CD4-positive, alpha-beta memory T cell (primary cell): ENCODE data around the gene IFNK. TPM values are rescaled to one million over a fixed set of nuclear protein-coding genes. Genes with fewer than 3 reads are reported as not detected.

Experiments
- CTCF ChIA-PET: fragments of 350-600 bp; sonication (Branson Sonifier 250); formaldehyde crosslinking; loops from one replicate; lab custom pipeline; 2021; ENCODE audit warnings: inconsistent platforms; ENCODE audit not compliant: partially characterized antibody; lab: Charles Lee
- POLR2A ChIA-PET: fragments of 350-600 bp; sonication (Branson Sonifier 250); formaldehyde crosslinking; loops from one replicate; lab custom pipeline; 2021; ENCODE audit not compliant: partially characterized antibody; lab: Charles Lee
- DNase-seq, 5 donors: peaks; one replicate each; pipeline versions ENCODE4 v3.0.0 to v3.0.0-alpha.2; 2020 to 2022; ENCODE audit warnings: mixed read lengths in 1 of 5
- H3K27ac ChIP-seq: one replicate; pipeline ENCODE4 v1.7.0; 2013; ENCODE audit warnings: low read depth, low read length
- H3K27me3 ChIP-seq: 2 replicates; pipeline ENCODE4 v1.7.0; 2013; ENCODE audit warnings: mild to moderate bottlenecking, low read length, moderate library complexity; ENCODE audit not compliant: insufficient read depth
- H3K36me3 ChIP-seq: 2 replicates; pipeline ENCODE4 v1.7.0; 2013; ENCODE audit warnings: mild to moderate bottlenecking, low read length, moderate library complexity; ENCODE audit not compliant: insufficient read depth
- H3K4me1 ChIP-seq: 2 replicates; pipeline ENCODE4 v1.7.0; 2013; ENCODE audit warnings: mild to moderate bottlenecking, low read length, moderate library complexity; ENCODE audit not compliant: insufficient read depth
- H3K4me3 ChIP-seq, 2 donors: one replicate each; pipeline ENCODE4 v1.7.0; 2013; ENCODE audit warnings: low read length in 2 of 2, mild to moderate bottlenecking in 1 of 2
- H3K9me3 ChIP-seq, 2 donors: one replicate each; pipeline ENCODE4 v1.7.0; 2013; ENCODE audit warnings: low read length in 2 of 2, control low read depth in 1 of 2; ENCODE audit not compliant: control insufficient read depth in 1 of 2
- H3K27ac Mint-ChIP-seq, 7 donors: one replicate each; pipeline ENCODE4 v1.8.0; 2020 to 2021; ENCODE audit warnings: mixed read lengths in 7 of 7, mild to moderate bottlenecking in 6 of 7, inconsistent platforms in 3 of 7, moderate library complexity in 3 of 7
- H3K27me3 Mint-ChIP-seq, 2 donors: one replicate each; pipeline ENCODE4 v1.8.0; 2020 to 2021; ENCODE audit warnings: mixed read lengths in 2 of 2
- H3K36me3 Mint-ChIP-seq, 2 donors: one replicate each; pipeline ENCODE4 v1.8.0; 2020 to 2021; ENCODE audit warnings: mixed read lengths in 2 of 2, inconsistent platforms in 1 of 2, mild to moderate bottlenecking in 1 of 2
- H3K4me1 Mint-ChIP-seq, 4 donors: one replicate each; pipeline ENCODE4 v1.8.0; 2020 to 2021; ENCODE audit warnings: mixed read lengths in 4 of 4, mild to moderate bottlenecking in 1 of 4
- H3K4me3 Mint-ChIP-seq, 8 donors: one replicate each; pipeline ENCODE4 v1.8.0; 2020 to 2021; ENCODE audit warnings: mixed read lengths in 8 of 8, mild to moderate bottlenecking in 7 of 8, moderate library complexity in 6 of 8, inconsistent platforms in 3 of 8
- H3K9me3 Mint-ChIP-seq, 8 donors: one replicate each; pipeline ENCODE4 v1.8.0; 2020 to 2021; ENCODE audit warnings: mixed read lengths in 8 of 8, mild to moderate bottlenecking in 5 of 8, inconsistent platforms in 3 of 8, moderate library complexity in 1 of 8
- intact Hi-C: fragments of 100-400 bp; cut with micrococcal nuclease; formaldehyde crosslinking; loops from one replicate; pipeline ENCODE4 v1.15.1; 2023
- polyA plus RNA-seq, 2 donors: library from polyadenylated mRNA; unstranded; fragments of 300-500 nt; fragmentation: Illumina TruSeq; gene quantifications; one replicate each; pipeline ENCODE4 v1.2.3, GENCODE V29; 2021
- total RNA-seq, 2 experiments: library from RNA; stranded (reverse); gene quantifications; one replicate each; pipeline ENCODE4 v1.2.3, GENCODE V29; 2021

IFNK gene
- total and polyA plus RNA-seq, 4 experiments from 2014 or later, result not detected

DNA sequence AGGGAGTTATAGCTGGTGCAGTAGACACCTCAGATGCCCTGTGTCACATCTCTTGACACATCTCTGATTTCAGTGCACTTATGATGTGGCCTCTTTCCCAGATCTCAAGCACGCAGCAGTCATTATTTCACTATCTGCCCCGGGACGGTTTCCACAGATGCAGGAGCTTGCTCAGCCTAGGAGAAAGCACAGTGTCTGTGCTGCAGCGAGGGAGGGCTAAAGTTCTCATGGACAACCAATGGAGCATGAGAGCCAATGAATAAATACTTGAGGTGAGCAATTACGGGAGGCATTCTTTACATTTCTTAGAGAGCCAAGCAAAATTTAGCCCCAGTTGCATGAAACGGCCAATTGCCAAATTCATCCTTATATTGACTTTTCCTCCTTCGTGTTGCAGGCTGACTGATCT lies 12.9 kb downstream of the IFNK start:
- Histone ChIP-seq H3K27ac (no peak overlapping the region), H3K27me3 (no peaks in the 10 kb centered on the region), H3K9me3 (no peaks in the 10 kb centered on the region), H3K4me1 (no peaks in the 10 kb centered on the region), H3K4me3 (no peak overlapping the region), H3K36me3 (no peaks in the 10 kb centered on the region)
- Mint-ChIP-seq H3K4me3 (no peak overlapping the region), H3K9me3 (no peaks in the 10 kb centered on the region), H3K27me3 (no peaks in the 10 kb centered on the region), H3K36me3 (peaks cover 13 to 28% of the 10 kb centered on the region in 2 donors), H3K27ac (no peak overlapping the region), H3K4me1 (no peaks in the 10 kb centered on the region)
- intact Hi-C loops, result no loop called here
- CTCF ChIA-PET, result no interaction called here
- POLR2A ChIA-PET, result no interaction called here
- DNase-seq, result no peak

DNA sequence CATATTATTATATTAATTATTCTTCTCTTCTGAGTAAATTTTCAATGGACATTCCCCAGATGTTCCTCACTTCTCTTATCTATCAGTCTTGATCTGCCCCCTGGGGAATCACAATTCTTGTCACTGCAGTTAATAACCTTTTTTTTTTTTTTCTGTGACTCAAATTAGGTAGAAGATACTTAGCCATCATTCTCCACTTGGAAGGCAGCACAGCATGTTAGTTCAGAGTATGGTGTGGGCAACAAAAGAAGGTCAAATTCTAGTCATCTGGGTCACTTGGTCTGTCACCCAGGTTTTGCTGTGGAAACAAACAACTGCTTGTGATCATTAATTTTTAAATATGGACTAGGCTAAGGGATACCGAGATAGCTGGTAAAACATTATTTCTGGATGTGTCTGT lies 13.7 kb downstream of the IFNK start:
- H3K36me3 ChIP-seq, result no peaks in the 10 kb centered on the region
- no peaks in the 10 kb centered on the region for H3K4me1 Mint-ChIP-seq
- no peaks in the 10 kb centered on the region for H3K4me1 ChIP-seq
- intact Hi-C loops, result no loop called here
- no peaks in the 10 kb centered on the region for H3K9me3 Mint-ChIP-seq
- H3K27me3 Mint-ChIP-seq, result no peaks in the 10 kb centered on the region
- POLR2A ChIA-PET, result no interaction called here
- no peak overlapping the region for H3K4me3 ChIP-seq
- H3K9me3 ChIP-seq, result no peaks in the 10 kb centered on the region
- H3K27ac ChIP-seq, result no peak overlapping the region
- no peak overlapping the region for H3K27ac Mint-ChIP-seq
- CTCF ChIA-PET, result no interaction called here
- no peak overlapping the region for H3K4me3 Mint-ChIP-seq
- no peak for DNase-seq
- peaks cover 17 to 32% of the 10 kb centered on the region in 2 donors for H3K36me3 Mint-ChIP-seq
- H3K27me3 ChIP-seq, result no peaks in the 10 kb centered on the region

DNA sequence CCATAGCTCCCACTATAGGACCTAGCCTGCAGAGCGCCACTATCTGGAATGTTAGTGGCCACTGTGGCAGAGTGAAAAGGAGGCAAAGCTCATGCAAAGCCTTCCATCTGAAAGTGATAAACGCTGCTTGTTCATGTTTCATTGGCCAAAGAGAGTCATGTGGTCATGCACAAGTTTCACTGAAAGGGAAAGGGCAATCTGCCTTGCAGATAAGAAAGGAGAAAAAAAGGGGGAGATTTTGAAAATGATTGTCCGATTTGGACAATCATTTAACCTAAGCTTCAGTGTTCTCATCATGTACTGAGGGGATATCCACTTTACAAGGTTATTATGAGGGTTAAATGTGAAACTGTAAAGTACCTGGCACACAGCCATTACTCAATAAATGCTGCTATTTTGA lies 14.6 kb downstream of the IFNK start:
- ChIA-PET POLR2A (no interaction called here), CTCF (interaction anchor here (3.5 kb wide), 1 partner anchor 8 kb away, joined by 22 read pairs; the partner anchor contains the start of gene MOB3B)
- Mint-ChIP-seq H3K36me3 (peaks cover 22 to 41% of the 10 kb centered on the region in 2 donors), H3K27me3 (no peaks in the 10 kb centered on the region), H3K9me3 (no peaks in the 10 kb centered on the region), H3K4me3 (no peak overlapping the region), H3K4me1 (no peaks in the 10 kb centered on the region), H3K27ac (no peak overlapping the region)
- Histone ChIP-seq H3K9me3 (no peaks in the 10 kb centered on the region), H3K4me3 (no peak overlapping the region), H3K27me3 (no peaks in the 10 kb centered on the region), H3K27ac (no peak overlapping the region), H3K4me1 (no peaks in the 10 kb centered on the region), H3K36me3 (no peaks in the 10 kb centered on the region)
- no peak for DNase-seq
- intact Hi-C loops, result no loop called here

DNA sequence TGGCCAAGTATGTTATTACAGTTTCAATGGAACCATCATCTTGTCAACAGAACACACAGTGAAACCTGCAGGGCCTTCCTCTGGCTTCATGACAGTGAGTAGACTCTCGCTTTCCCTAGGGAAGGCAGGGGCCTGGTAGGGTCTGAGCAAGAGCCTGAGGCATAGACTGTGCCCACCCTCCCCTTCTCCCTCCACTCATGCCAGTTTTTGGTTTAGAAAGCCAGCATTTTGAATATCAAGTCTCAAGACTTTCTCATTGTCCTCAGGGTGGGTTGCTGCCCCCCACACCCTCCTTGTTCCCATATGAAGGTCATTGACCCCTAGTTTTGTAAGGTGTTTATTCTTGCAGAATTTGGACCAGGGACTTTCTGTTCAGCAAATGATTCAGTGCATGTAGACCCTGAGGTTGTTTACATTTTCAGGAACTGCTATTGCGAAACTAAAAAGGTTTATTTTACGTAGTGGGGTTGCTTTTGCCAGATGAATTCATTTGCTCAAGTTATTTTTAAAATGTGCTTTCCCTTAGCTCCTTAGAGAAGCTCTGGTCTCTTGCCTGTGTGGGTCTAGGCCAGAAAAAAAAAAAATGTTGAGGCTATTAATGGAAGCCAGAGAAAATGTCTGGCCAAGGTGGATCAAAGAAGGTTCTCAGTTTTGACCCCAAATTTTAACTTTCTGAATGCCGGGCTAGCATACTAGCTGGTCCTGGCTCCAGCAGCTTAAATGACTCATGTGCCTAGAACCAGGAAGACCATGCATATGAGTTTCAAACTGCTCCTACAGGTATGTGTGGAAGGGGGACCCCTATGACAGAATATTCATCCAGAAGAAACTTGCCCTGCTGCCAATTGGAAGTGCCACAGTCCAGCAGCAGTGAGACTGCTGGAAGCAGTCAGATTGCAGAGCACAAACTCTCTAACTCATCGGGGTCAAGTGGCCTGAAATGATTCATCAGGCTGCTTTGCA lies 15.7 kb downstream of the IFNK start:
- Mint-ChIP-seq H3K4me1 (no peaks in the 10 kb centered on the region), H3K4me3 (no peak overlapping the region), H3K27me3 (no peaks in the 10 kb centered on the region), H3K9me3 (no peaks in the 10 kb centered on the region), H3K36me3 (peaks cover 26 to 41% of the 10 kb centered on the region in 2 donors), H3K27ac (no peak overlapping the region)
- Histone ChIP-seq H3K9me3 (no peaks in the 10 kb centered on the region), H3K4me3 (no peak overlapping the region), H3K4me1 (no peaks in the 10 kb centered on the region), H3K36me3 (no peaks in the 10 kb centered on the region), H3K27me3 (no peaks in the 10 kb centered on the region), H3K27ac (no peak overlapping the region)
- CTCF ChIA-PET, result interaction anchor here (3.5 kb wide), 1 partner anchor 9 kb away, joined by 22 read pairs; the partner anchor contains the start of gene MOB3B
- DNase-seq, result no peak
- POLR2A ChIA-PET, result no interaction called here
- intact Hi-C loops, result no loop called here

DNA sequence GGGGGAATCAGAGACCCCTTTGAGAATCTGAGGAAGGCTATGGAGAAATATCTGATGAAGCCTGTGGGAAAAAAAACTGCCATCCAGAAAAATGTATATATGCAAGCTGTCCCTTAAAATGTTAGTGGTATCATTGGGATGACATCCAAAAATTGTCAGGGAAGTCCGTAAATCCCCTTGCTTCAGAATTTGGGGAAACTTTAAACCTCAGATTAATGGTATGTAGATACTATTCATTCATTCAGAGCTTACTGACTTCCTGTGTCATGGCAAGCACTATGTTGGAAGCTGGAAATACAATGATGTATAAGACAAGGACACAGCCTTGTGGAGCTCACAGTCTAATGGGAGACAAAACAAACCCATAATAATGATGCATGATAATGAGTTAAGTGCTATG lies 16.4 kb downstream of the IFNK start:
- Mint-ChIP-seq H3K4me1 (no peaks in the 10 kb centered on the region), H3K27me3 (no peaks in the 10 kb centered on the region), H3K9me3 (no peaks in the 10 kb centered on the region), H3K36me3 (peaks cover 31 to 40% of the 10 kb centered on the region in 2 donors), H3K27ac (no peak overlapping the region), H3K4me3 (no peak overlapping the region)
- Histone ChIP-seq H3K9me3 (no peaks in the 10 kb centered on the region), H3K4me3 (no peak overlapping the region), H3K36me3 (peaks cover 3% of the 10 kb centered on the region), H3K4me1 (no peaks in the 10 kb centered on the region), H3K27me3 (no peaks in the 10 kb centered on the region), H3K27ac (no peak overlapping the region)
- intact Hi-C loops, result no loop called here
- POLR2A ChIA-PET, result no interaction called here
- no peak for DNase-seq
- CTCF ChIA-PET, result interaction anchor here (3.5 kb wide), 1 partner anchor 10 kb away, joined by 22 read pairs; the partner anchor contains the start of gene MOB3B

DNA sequence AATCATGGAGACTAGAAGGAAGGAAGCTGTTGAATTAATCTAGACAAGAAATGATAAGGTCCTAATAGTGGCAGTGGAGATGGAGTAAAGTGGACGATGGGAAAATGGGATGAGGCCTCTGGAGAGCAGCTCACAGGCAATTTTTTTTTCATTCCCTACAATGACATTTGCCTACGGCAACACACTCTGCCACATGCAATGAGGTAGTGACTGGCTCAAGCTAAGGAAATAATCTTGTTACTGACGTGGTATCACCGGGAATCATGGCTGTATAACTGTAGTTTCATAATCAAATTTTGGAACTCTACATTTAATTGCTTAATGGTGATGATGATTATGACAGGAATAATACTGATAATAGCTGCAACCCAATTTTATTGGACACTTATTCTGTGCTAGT lies 17.6 kb downstream of the IFNK start:
- H3K36me3 Mint-ChIP-seq, result peaks cover 31 to 43% of the 10 kb centered on the region in 2 donors
- no peak for DNase-seq

DNA sequence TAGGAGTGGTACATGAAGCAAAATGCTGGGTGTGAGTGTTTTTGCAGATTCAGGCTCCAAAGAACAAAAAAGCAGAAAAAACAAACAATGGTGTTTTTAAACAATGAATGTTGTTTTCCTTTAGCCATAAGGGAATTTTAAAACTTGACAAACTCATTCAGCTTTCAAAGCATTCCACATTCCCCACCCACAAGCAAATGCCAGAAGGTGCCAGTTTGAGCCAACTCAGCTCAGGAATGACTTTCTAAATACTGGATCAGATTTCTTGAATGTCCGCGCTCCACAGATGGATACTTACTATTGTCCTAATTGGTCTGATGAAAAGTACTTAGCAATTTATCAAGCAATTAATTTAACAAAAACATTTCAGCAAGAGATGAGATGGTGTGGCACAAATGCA lies 18.4 kb downstream of the IFNK start:
- Histone ChIP-seq H3K9me3 (no peaks in the 10 kb centered on the region), H3K4me3 (no peak overlapping the region), H3K4me1 (no peaks in the 10 kb centered on the region), H3K27me3 (no peaks in the 10 kb centered on the region), H3K36me3 (peaks cover 4% of the 10 kb centered on the region), H3K27ac (no peak overlapping the region)
- peaks cover 33 to 41% of the 10 kb centered on the region in 2 donors for H3K36me3 Mint-ChIP-seq
- no peak for DNase-seq
- no peaks in the 10 kb centered on the region for H3K9me3 Mint-ChIP-seq
- H3K27ac Mint-ChIP-seq, result no peak overlapping the region
- H3K27me3 Mint-ChIP-seq, result no peaks in the 10 kb centered on the region
- H3K4me1 Mint-ChIP-seq, result no peaks in the 10 kb centered on the region
- CTCF ChIA-PET, result interaction anchor here (0.6 to 2.4 kb wide), 2 partner anchors 13 to 83 kb away, joined by 3 to 6 read pairs; partner anchors contain the start of gene MOB3B
- intact Hi-C loops, result no loop called here
- no peak overlapping the region for H3K4me3 Mint-ChIP-seq
- POLR2A ChIA-PET, result no interaction called here

More for the DNA sequence above, 17.6 kb downstream of the IFNK start:
- H3K27me3 Mint-ChIP-seq, result no peaks in the 10 kb centered on the region
- no peak overlapping the region for H3K4me3 Mint-ChIP-seq
- intact Hi-C loops, result no loop called here
- ChIA-PET CTCF (interaction anchor here (0.6 to 3.5 kb wide), 2 partner anchors 11 to 82 kb away, joined by 3 to 22 read pairs; partner anchors contain the start of gene MOB3B), POLR2A (no interaction called here)
- Histone ChIP-seq H3K4me3 (no peak overlapping the region), H3K4me1 (no peaks in the 10 kb centered on the region), H3K27ac (no peak overlapping the region), H3K27me3 (no peaks in the 10 kb centered on the region), H3K36me3 (peaks cover 4% of the 10 kb centered on the region), H3K9me3 (no peaks in the 10 kb centered on the region)
- H3K9me3 Mint-ChIP-seq, result no peaks in the 10 kb centered on the region
- H3K27ac Mint-ChIP-seq, result no peak overlapping the region
- H3K4me1 Mint-ChIP-seq, result no peaks in the 10 kb centered on the region
